Endothelial cell of umbilical vein (primary cell): Measurements from ENCODE around the gene PCDH18. TPM values are rescaled to one million over a fixed set of nuclear protein-coding genes. Genes with fewer than 3 reads are reported as not detected.

Source experiments
- BruUV-seq: library from RNA; stranded (reverse); fragments of 400-500 nt; replicated peaks from 2 replicates; lab custom pipeline; 2021; lab: Mats Ljungman, UMichigan
- CTCF ChIA-PET: fragments of 300-600, 350-600 bp; sonication (Branson Sonifier 250); formaldehyde crosslinking; loops from one replicate; lab custom pipeline; 2021; ENCODE audit warnings: antibody characterized with exemption, inconsistent platforms; lab: Charles Lee
- POLR2A ChIA-PET: fragments of 300-600, 350-600 bp; sonication (Branson Sonifier 250); formaldehyde crosslinking; loops from one replicate; lab custom pipeline; 2021; ENCODE audit warnings: antibody characterized with exemption, inconsistent platforms; lab: Charles Lee
- DNase-seq: peaks from one replicate; pipeline ENCODE4 v3.0.0-alpha.2; 2011; ENCODE audit warnings: low read depth, low spot score
- FAIRE-seq: peaks from 2 replicates; lab custom pipeline; 2011; peaks lifted over from hg19 to GRCh38; lab: Jason Lieb, UNC
- H2AFZ ChIP-seq: 2 replicates; pipeline ENCODE4 v1.6.0; 2012; ENCODE audit warnings: low read depth, low read length, control low read depth, inconsistent platforms
- H3K27ac ChIP-seq: 2 replicates; pipeline ENCODE4 v1.5.1; 2011; ENCODE audit warnings: low read depth, mild to moderate bottlenecking, control low read depth, low read length, moderate library complexity; ENCODE audit not compliant: insufficient read depth
- H3K27me3 ChIP-seq, 2 experiments: 2 replicates each; pipeline versions ENCODE4 v1.6.0 to v1.6.1; 2011; ENCODE audit warnings: low read length in 2 of 2, mixed read lengths in 1 of 2; ENCODE audit not compliant: control insufficient read depth in 2 of 2, insufficient read depth in 2 of 2
- H3K36me3 ChIP-seq, 2 experiments: 2 replicates in 1 of 2; 3 replicates in 1 of 2; pipeline ENCODE4 v1.5.1; 2011; ENCODE audit warnings: low read length in 2 of 2, mild to moderate bottlenecking in 1 of 2, moderate library complexity in 1 of 2; ENCODE audit not compliant: control insufficient read depth in 2 of 2, insufficient read depth in 2 of 2; ENCODE audit errors: extremely low read depth in 1 of 2
- H3K4me1 ChIP-seq: 3 replicates; pipeline ENCODE4 v1.5.1; 2011; ENCODE audit warnings: mild to moderate bottlenecking, low read length; ENCODE audit not compliant: control insufficient read depth, insufficient read depth; ENCODE audit errors: extremely low read depth
- H3K4me2 ChIP-seq: 2 replicates; pipeline ENCODE4 v1.6.1; 2011; ENCODE audit warnings: low read length, control low read depth, mixed read lengths; ENCODE audit not compliant: insufficient read depth
- H3K4me3 ChIP-seq, 3 experiments: fragments of 200-600 bp in 1 of 3; sonication (generic), shearing (Covaris generic) in 1 of 3; replicated peaks in 1 of 3; 2 replicates each; pipeline ENCODE4 v1.5.1; 2011 to 2016; ENCODE audit warnings: control low read depth in 3 of 3, low read length in 3 of 3, mild to moderate bottlenecking in 2 of 3, inconsistent platforms in 1 of 3, low read depth in 1 of 3, moderate library complexity in 1 of 3; ENCODE audit not compliant: insufficient read depth in 1 of 3
- H3K79me2 ChIP-seq: 2 replicates; pipeline ENCODE4 v1.6.0; 2012; ENCODE audit warnings: low read length, inconsistent platforms; ENCODE audit not compliant: control insufficient read depth, insufficient read depth
- H3K9ac ChIP-seq: replicated peaks from 2 replicates; pipeline ENCODE3; 2011; ENCODE audit warnings: low read length, control low read depth; ENCODE audit not compliant: insufficient read depth; ENCODE audit errors: extremely low read depth
- H3K9me1 ChIP-seq: replicated peaks from 3 replicates; pipeline ENCODE4 v1.6.0; 2011; ENCODE audit warnings: mild to moderate bottlenecking, low read length; ENCODE audit not compliant: control insufficient read depth, insufficient read depth; ENCODE audit errors: extremely low read depth
- H3K9me3 ChIP-seq: replicated peaks from 2 replicates; pipeline ENCODE4 v1.5.1; 2012; ENCODE audit warnings: low read length, inconsistent platforms; ENCODE audit not compliant: control insufficient read depth, insufficient read depth
- H4K20me1 ChIP-seq: replicated peaks from 2 replicates; pipeline ENCODE3; 2011; ENCODE audit warnings: mild to moderate bottlenecking, low read length; ENCODE audit not compliant: control insufficient read depth, insufficient read depth; ENCODE audit errors: extremely low read depth
- EZH2 ChIP-seq: IDR thresholded peaks from 2 replicates; pipeline ENCODE4 v1.6.1; 2012; ENCODE audit warnings: borderline replicate concordance, low read depth, mild to moderate bottlenecking, moderate library complexity, low read length, inconsistent platforms; ENCODE audit not compliant: severe bottlenecking
- FOS ChIP-seq: IDR thresholded peaks from 2 replicates; pipeline ENCODE4 v1.6.1; 2011; ENCODE audit warnings: mild to moderate bottlenecking, low read length, moderate library complexity, borderline replicate concordance; ENCODE audit not compliant: insufficient read depth
- GATA2 ChIP-seq: IDR thresholded peaks from 2 replicates; pipeline ENCODE4 v1.7.0; 2011; ENCODE audit warnings: low read depth, mild to moderate bottlenecking, moderate library complexity, mixed read lengths, low read length; ENCODE audit not compliant: insufficient read length, insufficient read depth
- JUN ChIP-seq: IDR thresholded peaks from 2 replicates; pipeline ENCODE4 v1.6.1; 2011; ENCODE audit warnings: borderline replicate concordance, low read depth; ENCODE audit not compliant: insufficient read length, insufficient read depth
- MYC ChIP-seq: IDR thresholded peaks from one replicate; pipeline ENCODE4 v1.6.1; 2011; ENCODE audit warnings: mild to moderate bottlenecking, low read depth, low read length
- POLR2A ChIP-seq: IDR thresholded peaks from 2 replicates; pipeline ENCODE4 v1.6.1; 2012; ENCODE audit warnings: low read depth, mild to moderate bottlenecking, control low read depth, low read length
- POLR2AphosphoS5 ChIP-seq: IDR thresholded peaks from 2 replicates; pipeline ENCODE4 v1.6.1; 2012; ENCODE audit warnings: low read depth, mild to moderate bottlenecking, control low read depth, low read length, moderate library complexity; ENCODE audit not compliant: insufficient read depth
- dilution Hi-C: fragments of 300-500 bp; cut with MboI; formaldehyde crosslinking; loops from one replicate; pipeline ENCODE4 v1.15.0; 2019; ENCODE audit warnings: low sequenced_read_pairs; ENCODE audit not compliant: extremely low pct_ligation_motif_present
- intact Hi-C: fragments of 100-400 bp; cut with micrococcal nuclease; formaldehyde crosslinking; loops from one replicate; pipeline ENCODE4 v1.10.0; 2022
- polyA plus RNA-seq, 4 experiments: library from polyadenylated mRNA; depleted of rRNA in 3 of 4; stranded (reverse) in 3 of 4; unstranded in 1 of 4; fragments of >200 nt; gene quantifications; 2 replicates each; pipeline versions ENCODE4 v1.2.1 to v1.2.3, GENCODE V29; 2011 to 2012; ENCODE audit warnings: missing spikeins in 1 of 4
- total RNA-seq: library from RNA; stranded (reverse); gene quantifications from 2 replicates; pipeline ENCODE4 v1.2.3, GENCODE V29; 2021
- TF ChIP-seq, protein P1 (sequence below), 2 donors: IDR thresholded peaks; 1 replicate in 1 of 2; 2 replicates in 1 of 2; pipeline ENCODE4 v1.5.1; 2011; ENCODE audit warnings: low read length in 2 of 2, mild to moderate bottlenecking in 2 of 2, moderate library complexity in 2 of 2, control low read depth in 1 of 2, inconsistent platforms in 1 of 2, low read depth in 1 of 2; ENCODE audit not compliant: insufficient read depth in 1 of 2; ENCODE audit errors: extremely low read depth in 1 of 2
- TF ChIP-seq, protein P2 (sequence below): IDR thresholded peaks from 2 replicates; pipeline ENCODE4 v1.6.1; 2011; ENCODE audit not compliant: insufficient read depth, insufficient read length

Gene PCDH18
- total and polyA plus RNA-seq, 2 donors (not counting 3 experiments of a cell fraction or from before 2014, with no cell fraction given): 1.5 to 2.2 TPM

DNA sequence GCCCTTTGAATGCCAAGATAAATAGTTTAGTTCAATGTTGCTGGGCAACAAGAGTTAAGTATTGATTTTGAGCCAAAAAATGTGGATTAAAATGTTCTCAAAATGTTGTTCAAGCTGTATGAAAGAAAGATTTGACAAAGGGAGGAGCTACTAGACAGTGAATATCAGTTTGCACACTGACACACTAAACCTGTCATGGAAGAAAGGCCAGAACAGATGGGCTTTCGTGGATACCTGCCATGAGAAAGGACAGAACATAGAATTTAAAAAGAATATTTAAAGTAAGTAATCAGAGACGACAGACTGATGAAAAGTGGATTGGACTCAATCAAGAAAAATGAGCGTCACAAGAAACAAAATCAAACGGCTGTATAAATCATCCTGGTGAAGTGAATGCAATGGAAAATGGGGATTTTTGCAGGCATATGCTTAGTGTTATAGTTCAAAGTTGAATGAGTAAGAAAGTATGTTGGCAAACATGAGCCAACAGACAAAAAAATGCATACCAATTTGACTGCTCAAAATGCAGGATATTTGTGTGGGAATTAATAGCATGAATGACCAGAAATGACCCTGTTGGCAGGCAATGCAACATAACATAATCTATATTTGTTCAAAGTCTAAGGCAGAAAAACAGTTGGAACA, 7.4 kb downstream of the PCDH18 start:
- DNase-seq (peak; percentile 57), FAIRE-seq (no peak)
- POLR2A ChIA-PET: no interaction called here
- Histone ChIP-seq H3K9ac (no peak overlapping the region), H4K20me1 (no peaks in the 10 kb centered on the region), H3K4me1 (peaks cover 1% of the 10 kb centered on the region), H3K9me3 (no peaks in the 10 kb centered on the region), H2AFZ (no peak overlapping the region), H3K27me3 (no peaks in the 10 kb centered on the region), H3K36me3 (peaks cover 0 to 2% of the 10 kb centered on the region in 2 experiments), H3K4me2 (no peak overlapping the region), H3K27ac (no peak overlapping the region), H3K79me2 (no peaks in the 10 kb centered on the region), H3K9me1 (no peaks in the 10 kb centered on the region), H3K4me3 (no peak overlapping the region)
- intact Hi-C loops (no loop called here), dilution Hi-C loops (no loop called here)
- no peak for TF ChIP-seq MYC
- no peak for TF ChIP-seq EZH2
- no peak for TF ChIP-seq FOS
- no peak for TF ChIP-seq POLR2A
- no peak for TF ChIP-seq JUN
- no peak for TF ChIP-seq GATA2
- TF ChIP-seq POLR2AphosphoS5: no peak
- TF ChIP-seq, protein P1, sequence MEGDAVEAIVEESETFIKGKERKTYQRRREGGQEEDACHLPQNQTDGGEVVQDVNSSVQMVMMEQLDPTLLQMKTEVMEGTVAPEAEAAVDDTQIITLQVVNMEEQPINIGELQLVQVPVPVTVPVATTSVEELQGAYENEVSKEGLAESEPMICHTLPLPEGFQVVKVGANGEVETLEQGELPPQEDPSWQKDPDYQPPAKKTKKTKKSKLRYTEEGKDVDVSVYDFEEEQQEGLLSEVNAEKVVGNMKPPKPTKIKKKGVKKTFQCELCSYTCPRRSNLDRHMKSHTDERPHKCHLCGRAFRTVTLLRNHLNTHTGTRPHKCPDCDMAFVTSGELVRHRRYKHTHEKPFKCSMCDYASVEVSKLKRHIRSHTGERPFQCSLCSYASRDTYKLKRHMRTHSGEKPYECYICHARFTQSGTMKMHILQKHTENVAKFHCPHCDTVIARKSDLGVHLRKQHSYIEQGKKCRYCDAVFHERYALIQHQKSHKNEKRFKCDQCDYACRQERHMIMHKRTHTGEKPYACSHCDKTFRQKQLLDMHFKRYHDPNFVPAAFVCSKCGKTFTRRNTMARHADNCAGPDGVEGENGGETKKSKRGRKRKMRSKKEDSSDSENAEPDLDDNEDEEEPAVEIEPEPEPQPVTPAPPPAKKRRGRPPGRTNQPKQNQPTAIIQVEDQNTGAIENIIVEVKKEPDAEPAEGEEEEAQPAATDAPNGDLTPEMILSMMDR (IDR thresholded peaks at IDR 0.05; ENCODE audit: extremely low read depth in 1 of 2, insufficient read depth in 1 of 2, low read depth in 1 of 2, low read length in 2 of 2): no peak
- TF ChIP-seq, protein P2, sequence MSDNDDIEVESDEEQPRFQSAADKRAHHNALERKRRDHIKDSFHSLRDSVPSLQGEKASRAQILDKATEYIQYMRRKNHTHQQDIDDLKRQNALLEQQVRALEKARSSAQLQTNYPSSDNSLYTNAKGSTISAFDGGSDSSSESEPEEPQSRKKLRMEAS: no peak
- BruUV-seq: no TSS peak
- CTCF ChIA-PET: no interaction called here
